ENCODE data around the gene CFAP251.
"Not testable (repeated sequence)": the region's sequence is repeated elsewhere in the genome, so short reads cannot be mapped to it uniquely, and the experiment has no call there.

CFAP251 gene

DNA sequence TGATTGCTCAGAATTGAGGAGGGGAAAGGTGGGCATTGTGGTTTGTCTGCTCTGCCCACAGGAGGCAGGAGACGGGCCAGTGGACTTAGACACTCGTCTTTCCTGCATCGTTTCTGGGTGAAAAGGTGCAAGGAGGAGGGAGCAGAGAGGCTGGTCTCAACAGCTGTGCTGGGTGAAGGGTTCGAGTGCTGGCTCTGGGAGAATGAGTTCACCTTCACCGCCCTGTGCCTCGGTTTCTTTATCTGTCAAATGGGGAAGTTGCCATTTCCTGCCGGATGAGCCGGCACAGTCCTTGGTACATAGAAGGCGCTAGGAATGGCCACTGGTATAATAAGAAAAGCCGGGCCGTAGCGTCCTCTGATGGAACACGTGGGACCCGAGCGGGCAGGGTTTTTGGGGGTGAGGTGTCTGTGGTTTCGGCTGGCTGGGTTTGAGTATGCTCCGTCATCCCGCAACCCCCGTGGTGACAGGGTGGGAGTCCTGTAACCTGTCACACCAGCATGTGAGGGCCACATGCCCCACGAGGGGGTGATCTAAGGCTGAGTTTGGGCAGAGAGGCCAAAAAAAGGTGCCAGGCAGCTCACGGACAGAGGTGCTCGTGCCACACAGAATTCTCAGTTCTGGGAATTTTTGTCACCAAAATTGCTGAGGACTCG, 110.6 kb downstream of the CFAP251 start:
- DNase-seq (ENCODE audit: low spot score): no peak

DNA sequence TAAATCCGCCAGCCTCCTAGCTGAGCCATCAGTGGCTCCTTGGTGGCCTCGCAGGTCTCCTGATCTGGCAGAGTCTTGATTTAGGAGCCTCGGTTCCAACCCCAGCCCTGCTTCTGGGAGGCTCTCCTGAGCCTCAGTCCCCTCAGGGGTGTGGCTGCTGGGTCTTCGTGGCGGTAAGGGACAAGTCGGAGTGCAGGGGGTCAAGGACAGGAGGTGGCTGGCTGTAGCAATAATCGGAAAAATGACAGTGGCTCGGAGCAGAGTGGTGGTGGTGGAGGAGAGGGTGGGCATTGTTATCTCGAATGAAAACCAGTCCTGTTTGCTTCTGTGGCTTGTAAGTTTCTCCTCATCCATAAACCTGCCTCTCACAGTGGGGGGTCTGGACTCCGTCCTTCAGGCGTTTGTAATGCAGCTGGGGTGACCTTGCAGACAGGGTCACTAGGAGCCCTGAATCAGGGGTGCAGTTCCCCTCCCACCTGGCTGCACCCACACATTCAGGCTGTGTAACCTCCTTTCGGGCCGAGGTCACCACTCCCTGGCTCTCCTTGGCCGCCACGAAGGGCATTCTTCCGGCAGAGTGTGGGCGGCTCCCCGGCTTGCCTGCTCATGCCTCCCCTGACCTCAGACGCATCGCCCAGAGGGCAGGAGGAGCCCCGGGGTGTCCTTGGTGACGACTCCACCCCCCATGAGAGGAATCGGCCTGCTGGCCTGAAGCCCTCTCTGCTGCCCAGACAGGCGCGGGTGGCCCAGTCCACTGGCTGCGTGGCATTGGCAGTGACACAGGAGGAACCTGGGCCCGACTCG, 111.4 kb downstream of the CFAP251 start:
- DNase-seq (ENCODE audit: low spot score): no peak

DNA sequence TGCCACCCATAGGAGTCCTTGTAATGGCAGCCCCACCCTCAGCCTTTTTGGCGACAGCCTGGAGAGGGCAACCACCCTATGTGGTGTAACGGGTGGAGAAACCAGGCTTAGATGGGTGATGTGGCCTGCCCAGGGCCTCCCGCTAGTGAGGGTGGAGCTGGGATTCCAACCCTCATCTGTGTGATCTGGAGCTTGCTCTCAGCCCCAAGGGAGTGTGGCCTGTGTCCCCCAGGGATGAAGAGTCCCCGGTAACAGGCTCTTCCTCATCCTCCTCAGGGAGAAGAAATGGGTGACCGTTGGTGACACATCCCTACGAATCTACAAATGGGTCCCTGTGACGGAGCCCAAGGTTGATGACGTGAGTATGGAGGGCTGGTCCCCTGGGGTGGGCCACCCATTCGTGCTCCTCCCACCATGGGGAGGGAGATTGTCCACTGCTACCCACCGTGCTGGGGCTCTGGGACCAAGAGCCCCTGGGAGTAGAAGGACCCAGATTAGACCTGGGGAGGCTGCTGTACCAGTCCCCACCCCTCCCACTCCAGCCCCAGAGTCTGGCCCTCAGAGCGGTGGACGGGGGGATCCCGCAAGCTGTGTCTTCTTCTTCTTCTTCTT, 112.1 kb downstream of the CFAP251 start:
- no peak for DNase-seq (ENCODE audit: low spot score)

DNA sequence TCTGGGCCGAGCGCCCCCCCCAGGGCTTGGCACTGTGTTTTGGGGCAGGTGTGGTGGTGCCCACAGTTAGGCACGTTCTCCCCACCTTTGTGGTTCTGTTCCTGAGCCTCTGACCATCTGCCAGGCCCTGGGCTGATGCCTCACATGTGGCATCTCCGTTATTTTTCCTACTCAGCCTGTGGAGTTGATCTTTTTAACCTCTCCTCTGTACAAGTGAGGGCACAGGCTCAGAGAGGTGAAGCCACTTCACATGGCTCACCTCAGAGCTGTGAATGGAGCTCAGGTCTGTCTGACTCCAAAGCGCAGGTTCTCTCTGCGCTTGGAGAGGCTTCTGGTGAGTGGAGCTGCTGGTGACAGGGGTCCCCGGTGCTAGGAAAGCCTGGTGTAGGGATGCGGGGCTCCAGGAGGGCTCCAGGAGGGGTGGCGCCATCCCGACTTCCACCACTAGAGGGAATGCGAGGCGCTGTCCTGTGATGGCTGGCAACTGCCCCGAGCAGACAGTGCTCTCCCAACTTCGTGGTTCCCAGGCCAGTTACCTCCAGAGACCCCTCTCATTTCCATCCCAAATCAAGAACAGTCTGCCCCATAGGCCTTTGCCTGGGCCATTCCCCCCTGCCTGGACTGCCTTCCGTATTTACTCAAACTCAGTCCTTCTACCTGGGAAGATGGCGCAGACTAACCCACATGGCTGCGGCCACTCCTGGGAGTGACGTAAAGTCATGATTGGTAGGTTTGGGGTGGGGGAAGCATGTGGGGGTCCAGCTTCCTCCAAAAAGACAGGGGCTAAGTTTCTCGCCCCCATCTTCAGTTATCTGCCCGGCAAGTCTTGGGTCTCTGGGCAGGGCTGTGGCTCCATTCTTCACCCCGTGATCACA, 113.2 kb downstream of the CFAP251 start:
- peak; percentile 77 for DNase-seq (ENCODE audit: low spot score)

DNA sequence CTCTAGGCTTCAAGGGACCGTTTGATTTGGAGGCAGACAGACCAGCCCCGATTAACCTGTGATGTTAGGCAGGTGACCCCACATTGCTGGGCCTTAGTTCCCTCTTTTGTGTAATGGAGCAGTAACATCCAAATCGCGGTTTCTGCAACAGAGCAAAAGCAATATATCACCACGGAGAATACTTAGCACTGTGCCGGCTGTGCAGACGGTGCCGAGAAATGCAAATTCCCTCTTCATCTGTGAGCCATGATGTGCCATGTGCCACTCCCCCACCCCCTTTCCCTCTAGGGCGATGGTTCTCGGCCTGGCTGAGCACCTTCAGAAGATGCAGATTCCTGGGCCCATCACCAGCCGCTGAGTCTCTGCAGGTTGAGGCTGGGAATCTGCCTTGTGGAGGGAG, 114.2 kb downstream of the CFAP251 start:
- no peak for DNase-seq (ENCODE audit: low spot score)

- no peak for DNase-seq (ENCODE audit: low spot score)
Measured at GRCh38 chr12:122035292-122035691, 116.9 kb downstream of the CFAP251 start.

DNA sequence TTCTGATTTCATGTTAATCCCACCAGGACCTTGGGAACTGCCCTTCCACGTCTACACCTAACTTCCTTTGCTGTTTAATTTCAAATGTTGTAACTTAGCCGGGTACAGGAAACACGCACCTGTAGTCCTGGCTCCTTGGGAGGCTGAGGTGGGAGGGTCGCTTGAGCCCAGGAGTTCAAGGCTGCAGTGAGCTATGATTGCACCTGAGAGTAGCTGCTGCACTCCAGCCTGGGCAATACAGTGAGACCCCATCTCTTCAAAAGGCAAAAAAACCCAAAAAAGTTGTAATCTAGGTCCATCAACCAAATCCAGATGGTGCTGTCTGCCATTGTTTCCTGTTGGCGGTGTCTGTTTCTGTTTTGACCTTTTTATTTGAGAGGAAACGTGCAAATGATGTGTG, 117.8 kb downstream of the CFAP251 start:
- DNase-seq (ENCODE audit: low spot score): no peak

DNA sequence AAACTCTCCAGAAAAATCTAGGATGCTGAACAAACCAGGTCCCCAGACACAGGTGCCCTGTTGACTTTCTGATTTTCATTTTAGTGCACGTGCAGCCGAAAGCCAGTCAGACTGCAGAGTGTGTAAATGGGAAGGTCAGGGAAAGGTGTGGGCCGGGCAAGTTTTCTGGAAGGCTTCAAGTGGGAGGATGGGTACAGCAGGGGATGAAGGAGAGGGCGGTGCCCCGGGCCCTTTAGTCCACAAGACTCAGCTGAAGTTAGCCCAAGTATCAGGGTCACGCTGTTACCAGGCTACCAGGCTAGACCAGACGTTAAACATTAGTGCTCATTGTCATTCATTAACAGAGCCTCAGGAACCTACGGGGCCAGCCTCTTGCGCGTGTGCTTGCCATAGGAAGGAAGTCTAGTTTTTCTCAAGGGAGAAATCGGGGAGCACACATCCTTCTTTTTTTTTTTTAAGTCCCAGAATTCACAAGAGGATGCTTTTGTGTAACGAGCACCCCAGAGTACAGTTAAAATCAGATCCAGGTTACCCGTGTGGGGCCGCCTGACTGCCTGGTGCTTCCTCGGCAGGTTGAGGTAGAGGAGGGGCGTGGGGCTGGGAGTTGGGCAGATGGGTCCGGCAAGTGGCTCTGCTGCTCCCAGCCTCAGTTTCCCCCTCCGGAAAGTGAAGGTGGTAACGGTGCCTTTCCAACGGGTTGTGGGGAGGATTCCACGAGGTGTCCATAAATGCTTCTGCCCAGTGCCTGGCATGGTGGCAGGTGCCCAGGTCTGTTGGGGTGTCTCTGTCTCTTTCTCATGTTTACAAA, 122.4 kb downstream of the CFAP251 start:
- no peak for DNase-seq (ENCODE audit: low spot score)

- DNase-seq (ENCODE audit: low spot score): not testable (repeated sequence)
Measured at GRCh38 chr12:122041458-122041857, 123.1 kb downstream of the CFAP251 start.

- DNase-seq (ENCODE audit: low spot score): no peak
Measured at GRCh38 chr12:122042910-122043309, 124.5 kb downstream of the CFAP251 start.

DNA sequence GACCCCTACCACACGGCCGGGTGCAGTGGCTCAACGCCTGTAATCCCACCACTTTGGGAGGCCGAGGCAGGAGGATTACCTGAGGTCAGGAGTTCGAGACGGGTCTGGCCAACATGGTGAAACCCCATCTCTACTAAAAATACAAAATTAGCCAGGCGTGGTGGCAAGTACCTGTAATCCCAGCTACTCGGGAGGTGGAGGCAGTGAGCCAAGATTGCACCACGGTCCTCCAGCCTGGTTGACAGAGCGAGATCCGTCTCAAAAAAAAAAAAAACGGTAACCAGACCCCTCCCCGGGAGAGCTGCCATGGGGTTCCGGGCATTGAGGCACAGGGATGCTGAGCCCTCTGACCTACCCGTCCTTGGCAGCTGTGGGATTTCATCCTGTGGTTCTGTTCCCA, 125.1 kb downstream of the CFAP251 start:
- DNase-seq (ENCODE audit: low spot score): no peak

- DNase-seq (ENCODE audit: low spot score): no peak
Measured at GRCh38 chr12:122045262-122045661, 126.9 kb downstream of the CFAP251 start.

DNA sequence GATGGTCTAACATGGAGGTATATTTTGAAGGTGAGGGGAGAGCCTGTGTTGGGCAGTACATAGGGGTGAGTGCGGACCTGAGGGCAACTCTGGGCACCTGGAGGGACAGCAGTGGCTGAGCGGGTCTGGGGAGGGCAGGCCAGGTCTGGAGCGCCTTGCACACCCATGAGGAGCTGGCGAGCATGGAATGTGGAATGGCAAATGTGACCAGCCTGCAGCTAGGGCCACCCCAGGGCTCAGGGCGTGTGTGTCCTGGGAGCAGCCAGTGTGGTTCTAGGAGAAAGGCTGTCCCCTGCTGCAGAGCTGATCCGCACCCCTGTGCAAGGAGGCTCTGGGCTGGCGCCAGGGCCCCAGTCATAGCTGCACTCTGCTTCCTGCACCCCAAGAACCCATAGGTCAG, 127.8 kb downstream of the CFAP251 start:
- DNase-seq (ENCODE audit: low spot score): no peak

DNA sequence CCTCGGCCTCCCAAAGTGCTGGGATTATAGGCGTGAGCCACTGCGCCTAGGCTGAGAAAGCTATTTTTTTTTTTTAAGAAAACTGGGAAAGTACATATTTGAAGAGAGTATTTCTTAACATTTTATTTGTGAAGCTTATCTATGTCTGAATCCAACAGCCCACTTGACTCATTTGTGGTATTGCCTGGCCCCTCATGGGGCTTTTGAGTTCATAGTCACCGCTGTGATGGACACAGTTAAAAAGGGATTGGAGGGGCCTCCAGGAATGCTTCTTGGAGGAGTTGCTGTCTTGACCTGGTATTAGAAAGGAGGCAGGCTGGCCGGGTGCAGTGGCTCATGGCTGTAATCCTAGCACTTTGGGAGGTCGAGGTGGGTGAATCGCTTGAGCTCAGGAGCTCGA, 129.8 kb downstream of the CFAP251 start:
- no peak for DNase-seq (ENCODE audit: low spot score)

GRCh38 chr12:122049827-122050226, 131.4 kb downstream of the CFAP251 start:
- DNase-seq (ENCODE audit: low spot score): no peak

GRCh38 chr12:122050706-122051105, 132.3 kb downstream of the CFAP251 start:
- DNase-seq (ENCODE audit: low spot score): no peak

DNA sequence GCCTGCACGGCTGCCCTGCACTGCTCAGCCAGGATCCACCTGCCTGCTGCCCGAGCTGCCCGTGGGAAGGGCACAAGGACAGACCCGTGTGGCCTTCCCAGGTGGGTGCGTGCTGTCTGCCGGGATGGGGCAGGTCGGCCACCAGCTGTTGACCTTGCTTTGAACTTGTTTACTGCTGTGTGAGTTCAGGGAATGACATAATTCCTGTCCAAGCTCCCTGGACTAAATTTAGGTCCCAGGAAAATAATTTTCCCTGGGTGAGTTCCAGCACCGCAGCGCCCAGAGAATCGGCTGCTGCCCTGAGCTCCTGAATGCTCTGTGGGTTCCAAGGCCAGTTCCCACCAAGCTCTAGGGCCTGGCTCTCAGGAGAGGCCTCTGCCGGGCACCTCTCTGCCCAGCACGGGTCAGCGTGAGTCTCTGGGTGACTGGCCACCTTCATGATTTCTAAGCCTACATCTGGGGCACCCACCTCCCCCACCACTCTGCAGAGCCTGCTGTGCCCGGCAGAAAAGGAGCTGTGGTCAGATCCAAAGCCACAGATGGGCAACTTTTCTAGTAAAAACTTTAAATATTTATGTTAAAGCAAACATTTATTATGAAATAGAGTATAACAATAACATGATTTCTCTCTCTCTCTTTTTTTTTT, 133.0 kb downstream of the CFAP251 start:
- DNase-seq (ENCODE audit: low spot score): peak; percentile 57

- DNase-seq (ENCODE audit: low spot score): no peak
Measured at GRCh38 chr12:122052285-122052684, 133.9 kb downstream of the CFAP251 start.
